GM23248 (cell line): Measurements from ENCODE around the gene C17orf58.

Source experiments
- EZH2 ChIP-seq: fragments of 200-600 bp; sonication (generic); IDR thresholded peaks from 2 replicates; pipeline ENCODE4 v1.6.1; 2018; ENCODE audit warnings: antibody characterized with exemption, mild to moderate bottlenecking; ENCODE audit not compliant: insufficient read depth, poor library complexity, severe bottlenecking
- EZH2phosphoT487 ChIP-seq: fragments of 200-600 bp; sonication (generic); IDR thresholded peaks from 2 replicates; pipeline ENCODE4 v1.6.1; 2018; ENCODE audit warnings: antibody characterized with exemption, moderate library complexity, mild to moderate bottlenecking, low read depth; ENCODE audit not compliant: insufficient read depth

GRCh38 chr17:67947325-67947813 lies 48.9 kb downstream of the C17orf58 start:
- TF ChIP-seq EZH2 (no peak), EZH2phosphoT487 (no peak)
